Fibroblast of lung (primary cell): Measurements from ENCODE around the gene TLCD3B.

Experiments used
- EZH2 ChIP-seq: IDR thresholded peaks from 2 replicates; pipeline ENCODE4 v1.5.1; 2012; ENCODE audit warnings: low read length, control low read depth, mild to moderate bottlenecking; ENCODE audit errors: missing control alignments
- TF ChIP-seq, protein P1 (sequence below), 2 donors: IDR thresholded peaks in 1 of 2; conservative IDR thresholded peaks in 1 of 2; 1 replicate in 1 of 2; 2 replicates in 1 of 2; pipeline ENCODE4 v1.5.1; 2011 to 2012; ENCODE audit warnings: low read length in 2 of 2, control low read depth in 1 of 2, inconsistent platforms in 1 of 2, low read depth in 1 of 2, mild to moderate bottlenecking in 1 of 2

- TF ChIP-seq, protein P1, sequence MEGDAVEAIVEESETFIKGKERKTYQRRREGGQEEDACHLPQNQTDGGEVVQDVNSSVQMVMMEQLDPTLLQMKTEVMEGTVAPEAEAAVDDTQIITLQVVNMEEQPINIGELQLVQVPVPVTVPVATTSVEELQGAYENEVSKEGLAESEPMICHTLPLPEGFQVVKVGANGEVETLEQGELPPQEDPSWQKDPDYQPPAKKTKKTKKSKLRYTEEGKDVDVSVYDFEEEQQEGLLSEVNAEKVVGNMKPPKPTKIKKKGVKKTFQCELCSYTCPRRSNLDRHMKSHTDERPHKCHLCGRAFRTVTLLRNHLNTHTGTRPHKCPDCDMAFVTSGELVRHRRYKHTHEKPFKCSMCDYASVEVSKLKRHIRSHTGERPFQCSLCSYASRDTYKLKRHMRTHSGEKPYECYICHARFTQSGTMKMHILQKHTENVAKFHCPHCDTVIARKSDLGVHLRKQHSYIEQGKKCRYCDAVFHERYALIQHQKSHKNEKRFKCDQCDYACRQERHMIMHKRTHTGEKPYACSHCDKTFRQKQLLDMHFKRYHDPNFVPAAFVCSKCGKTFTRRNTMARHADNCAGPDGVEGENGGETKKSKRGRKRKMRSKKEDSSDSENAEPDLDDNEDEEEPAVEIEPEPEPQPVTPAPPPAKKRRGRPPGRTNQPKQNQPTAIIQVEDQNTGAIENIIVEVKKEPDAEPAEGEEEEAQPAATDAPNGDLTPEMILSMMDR (conservative IDR thresholded peaks at IDR 0.05 in 1 of 2, IDR thresholded peaks at IDR 0.05 in 1 of 2; ENCODE audit: low read depth in 1 of 2, low read length in 2 of 2), result no peak
- TF ChIP-seq EZH2, result no peak
Observed at GRCh38 chr16:29975134-29975538, 55.9 kb downstream of the TLCD3B start.
